SK-N-SH (cell line): ENCODE measurements around the gene FBXO15. TPM values are rescaled to one million over a fixed set of nuclear protein-coding genes. Genes with fewer than 3 reads are reported as not detected.

Experiments used
- CTCF ChIA-PET: fragments of 300-600, 350-600 bp; formaldehyde crosslinking; extraction: SDS; loops from one replicate; lab custom pipeline; 2021; lab: Yijun Ruan, JAX
- POLR2A ChIA-PET: fragments of 350-600 bp; sonication (Branson Sonifier 250); formaldehyde crosslinking; extraction: SDS; loops from one replicate; lab custom pipeline; 2020; ENCODE audit warnings: antibody characterized with exemption, inconsistent platforms; lab: Yijun Ruan, JAX
- DNase-seq: peaks from one replicate; pipeline ENCODE4 v3.0.0; 2012
- H2AFZ ChIP-seq: fragments of 200-600 bp; sonication (generic); 2 replicates; pipeline ENCODE4 v1.8.1; 2016; ENCODE audit warnings: antibody characterized with exemption, mild to moderate bottlenecking, low read depth
- H3F3A ChIP-seq: fragments of 200-600 bp; sonication (generic); replicated peaks from 2 replicates; pipeline ENCODE3; 2016; ENCODE audit warnings: antibody characterized with exemption, mild to moderate bottlenecking; ENCODE audit not compliant: insufficient read depth
- H3K27ac ChIP-seq, 2 experiments: fragments of 200-500 bp in 1 of 2; fragments of 200-600 bp in 1 of 2; sonication (Bioruptor generic) in 1 of 2; sonication (generic), shearing (Covaris generic) in 1 of 2; 2 replicates each; pipeline versions ENCODE4 v1.5.1 to v1.6.1; 2014 to 2016; ENCODE audit warnings: low read depth in 2 of 2, inconsistent platforms in 1 of 2, low read length in 1 of 2, mild to moderate bottlenecking in 1 of 2, mixed read lengths in 1 of 2
- H3K27me3 ChIP-seq: fragments of 200-600 bp; sonication (generic), shearing (Covaris generic); 2 replicates; pipeline ENCODE4 v1.6.1; 2016; ENCODE audit warnings: mixed run types; ENCODE audit not compliant: insufficient read depth
- H3K36me3 ChIP-seq, 2 experiments: fragments of 200-500 bp in 1 of 2; fragments of 200-600 bp in 1 of 2; sonication (Bioruptor generic) in 1 of 2; sonication (generic) in 1 of 2; replicated peaks in 1 of 2; 2 replicates each; pipeline versions ENCODE3 to v1.5.1; 2014 to 2016; ENCODE audit warnings: low read length in 1 of 2, mild to moderate bottlenecking in 1 of 2; ENCODE audit not compliant: insufficient read depth in 2 of 2, control insufficient read depth in 1 of 2
- H3K4me1 ChIP-seq, 2 experiments: fragments of 200-500 bp in 1 of 2; fragments of 200-600 bp in 1 of 2; sonication (Bioruptor generic) in 1 of 2; sonication (generic), shearing (Covaris generic) in 1 of 2; 2 replicates each; pipeline versions ENCODE4 v1.5.1 to v1.6.1; 2014 to 2016; ENCODE audit warnings: low read depth in 1 of 2, low read length in 1 of 2, mixed run types in 1 of 2; ENCODE audit not compliant: insufficient read depth in 2 of 2, control insufficient read depth in 1 of 2
- H3K4me2 ChIP-seq: fragments of 200-600 bp; sonication (generic), shearing (Covaris generic); 2 replicates; pipeline ENCODE4 v1.6.1; 2017; ENCODE audit warnings: mixed run types
- H3K4me3 ChIP-seq, 2 experiments: fragments of 200-500 bp in 1 of 2; fragments of 200-600 bp in 1 of 2; sonication (Bioruptor generic) in 1 of 2; sonication (generic), shearing (Covaris generic) in 1 of 2; 2 replicates each; pipeline versions ENCODE4 v1.5.1 to v1.8.1; 2014 to 2016; ENCODE audit warnings: low read depth in 2 of 2, inconsistent platforms in 1 of 2, low read length in 1 of 2, mild to moderate bottlenecking in 1 of 2, mixed read lengths in 1 of 2, moderate library complexity in 1 of 2
- H3K79me2 ChIP-seq: fragments of 200-600 bp; sonication (generic); 2 replicates; pipeline ENCODE4 v1.8.1; 2017; ENCODE audit warnings: mild to moderate bottlenecking; ENCODE audit not compliant: insufficient read depth
- H3K9ac ChIP-seq: fragments of 200-600 bp; sonication (generic); 2 replicates; pipeline ENCODE4 v1.6.1; 2017; ENCODE audit warnings: mixed run types
- H3K9me2 ChIP-seq: fragments of 200-600 bp; sonication (generic); 2 replicates; pipeline ENCODE4 v1.6.1; 2017; ENCODE audit warnings: mixed run types
- H3K9me3 ChIP-seq: fragments of 200-600 bp; sonication (generic); 2 replicates; pipeline ENCODE4 v1.6.1; 2017; ENCODE audit warnings: mixed run types, mild to moderate bottlenecking, moderate library complexity
- H4K20me1 ChIP-seq: fragments of 200-600 bp; sonication (generic); 2 replicates; pipeline ENCODE4 v1.6.1; 2017; ENCODE audit warnings: mild to moderate bottlenecking, mixed run types; ENCODE audit not compliant: insufficient read depth
- EZH2phosphoT487 ChIP-seq: fragments of 200-600 bp; sonication (generic); IDR thresholded peaks from 2 replicates; pipeline ENCODE4 v1.6.1; 2017; ENCODE audit warnings: low read depth, mixed run types, mild to moderate bottlenecking, antibody characterized with exemption, moderate library complexity, borderline replicate concordance
- FOSL2 ChIP-seq: IDR thresholded peaks from 2 replicates; pipeline ENCODE4 v1.4.0; 2012; ENCODE audit warnings: low read depth, mild to moderate bottlenecking, moderate library complexity, borderline replicate concordance
- GABPA ChIP-seq: IDR thresholded peaks from 2 replicates; pipeline ENCODE4 v1.4.0; 2012; ENCODE audit warnings: low read depth, mild to moderate bottlenecking
- IRF3 ChIP-seq: fragments of 150-350 bp; IDR thresholded peaks from 2 replicates; pipeline ENCODE4 v1.6.1; 2016; ENCODE audit warnings: mild to moderate bottlenecking, low read depth, low read length
- MAX ChIP-seq: IDR thresholded peaks from 2 replicates; pipeline ENCODE4 v1.4.0; 2012; ENCODE audit warnings: low read depth
- MXI1 ChIP-seq: IDR thresholded peaks from 2 replicates; pipeline ENCODE4 v1.6.1; 2012; ENCODE audit warnings: mild to moderate bottlenecking, low read depth, low read length, improper control_type of control experiment
- NRF1 ChIP-seq: IDR thresholded peaks from 2 replicates; pipeline ENCODE4 v1.6.1; 2012; ENCODE audit warnings: low read depth, mild to moderate bottlenecking, low read length
- PBX3 ChIP-seq: IDR thresholded peaks from 2 replicates; pipeline ENCODE4; 2012
- RCOR1 ChIP-seq: fragments of 150-350 bp; IDR thresholded peaks from 2 replicates; pipeline ENCODE4 v1.6.1; 2017; ENCODE audit warnings: antibody characterized with exemption, low read length
- REST ChIP-seq: IDR thresholded peaks from 2 replicates; pipeline ENCODE4 v1.6.1; 2012; ENCODE audit warnings: mild to moderate bottlenecking, low read depth, low read length, moderate library complexity
- SIN3A ChIP-seq: IDR thresholded peaks from 2 replicates; pipeline ENCODE4 v1.6.1; 2012; ENCODE audit warnings: low read depth, mild to moderate bottlenecking, low read length, moderate library complexity, borderline replicate concordance
- TEAD4 ChIP-seq: IDR thresholded peaks from 2 replicates; pipeline ENCODE4 v1.4.0; 2012; ENCODE audit warnings: mild to moderate bottlenecking, borderline replicate concordance; ENCODE audit not compliant: insufficient read depth
- YY1 ChIP-seq: IDR thresholded peaks from 2 replicates; pipeline ENCODE4 v1.4.0; 2012; ENCODE audit warnings: low read depth, mild to moderate bottlenecking
- WGBS: methylation state at CpG from one replicate; pipeline ENCODE4 v1.1.6; 2017; ENCODE audit warnings: low lambda C conversion rate; 5-methylcytosine and 5-hydroxymethylcytosine counted together
- polyA plus RNA-seq, 3 experiments: library from polyadenylated mRNA; depleted of rRNA; stranded (reverse); fragments of >200 nt; gene quantifications; 2 replicates each; pipeline ENCODE4 v1.2.3, GENCODE V29; 2012
- TF ChIP-seq, protein P1 (sequence below): IDR thresholded peaks from 2 replicates; pipeline ENCODE4 v1.4.0; 2012; ENCODE audit warnings: low read depth, borderline replicate concordance

The FBXO15 gene
- polyA plus RNA-seq, 1 of the 3 experiments (the other 2 are of a cell fraction), result 0.62 TPM

DNA sequence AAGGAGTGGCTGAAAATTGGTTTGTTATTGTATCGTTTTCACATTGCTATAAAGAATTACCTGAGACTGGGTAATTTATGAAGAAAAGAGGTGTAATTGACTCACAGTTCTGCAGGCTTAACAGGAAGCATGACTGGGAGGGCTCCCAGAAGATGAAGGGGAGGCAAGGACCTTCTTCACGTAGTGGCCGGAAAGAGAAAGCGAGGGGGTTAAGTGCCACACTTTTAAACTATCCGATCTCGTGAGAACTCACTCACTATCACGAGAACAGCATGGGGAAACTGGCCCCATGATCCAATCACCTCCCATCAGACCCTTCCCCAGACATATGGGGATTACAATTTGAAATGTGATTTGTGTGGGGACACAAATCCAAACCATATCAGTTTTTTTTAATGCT, 81.6 kb downstream of the FBXO15 start:
- Histone ChIP-seq H3K4me2 (no peak overlapping the region), H2AFZ (no peak overlapping the region), H3F3A (no peaks in the 10 kb centered on the region), H3K9me3 (no peaks in the 10 kb centered on the region), H3K27me3 (peaks cover 14% of the 10 kb centered on the region; the same call in 1 of the 2 replicates), H3K79me2 (no peaks in the 10 kb centered on the region), H3K9me2 (no peaks in the 10 kb centered on the region), H4K20me1 (no peaks in the 10 kb centered on the region), H3K27ac (no peak overlapping the region), H3K4me1 (no peaks in the 10 kb centered on the region), H3K36me3 (no peaks in the 10 kb centered on the region), H3K9ac (no peak overlapping the region), H3K4me3 (no peak overlapping the region)
- no peak for DNase-seq
- POLR2A ChIA-PET, result no interaction called here
- TF ChIP-seq YY1, result no peak
- TF ChIP-seq NRF1, result no peak
- TF ChIP-seq TEAD4, result no peak
- TF ChIP-seq, protein P1, sequence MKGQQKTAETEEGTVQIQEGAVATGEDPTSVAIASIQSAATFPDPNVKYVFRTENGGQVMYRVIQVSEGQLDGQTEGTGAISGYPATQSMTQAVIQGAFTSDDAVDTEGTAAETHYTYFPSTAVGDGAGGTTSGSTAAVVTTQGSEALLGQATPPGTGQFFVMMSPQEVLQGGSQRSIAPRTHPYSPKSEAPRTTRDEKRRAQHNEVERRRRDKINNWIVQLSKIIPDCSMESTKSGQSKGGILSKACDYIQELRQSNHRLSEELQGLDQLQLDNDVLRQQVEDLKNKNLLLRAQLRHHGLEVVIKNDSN, result no peak
- TF ChIP-seq RCOR1, result no peak
- no peak for TF ChIP-seq FOSL2
- TF ChIP-seq IRF3, result no peak
- TF ChIP-seq MAX, result no peak
- 13% methylated on average over 7 of the region's 7 CpGs for WGBS
- CTCF ChIA-PET, result no interaction called here

DNA sequence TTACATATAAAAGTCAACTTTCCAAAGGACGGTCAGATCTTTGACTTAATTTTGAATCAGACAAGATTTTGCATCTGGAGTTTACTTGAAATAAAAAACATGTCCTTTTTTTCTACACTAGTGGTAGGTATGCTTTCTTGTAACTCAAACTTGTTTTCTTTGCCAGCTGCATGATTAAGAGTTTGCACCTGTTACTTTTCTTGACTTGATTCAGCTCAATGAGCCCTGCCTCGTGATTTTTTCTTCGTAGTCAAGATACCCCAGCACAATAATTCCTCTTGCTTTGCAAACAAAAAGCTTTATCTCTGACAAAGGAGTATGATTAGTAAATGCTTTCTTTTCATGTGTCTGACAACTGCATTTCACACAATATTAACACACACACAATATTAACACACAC, 82.3 kb downstream of the FBXO15 start:
- no peaks in the 10 kb centered on the region for H3K4me1 ChIP-seq

More for the DNA sequence above, 82.3 kb downstream of the FBXO15 start:
- ChIA-PET POLR2A (no interaction called here), CTCF (interaction anchor here (1.5 kb wide), 1 partner anchor 277 kb away, joined by 5 read pairs; no protein-coding TSS in a partner anchor)
- H3K4me3 ChIP-seq, result no peak overlapping the region
- no peak overlapping the region for H3K4me2 ChIP-seq
- 3% methylated on average over 3 of the region's 3 CpGs for WGBS
- no peak overlapping the region for H2AFZ ChIP-seq
- H4K20me1 ChIP-seq, result no peaks in the 10 kb centered on the region
- H3K9ac ChIP-seq, result no peak overlapping the region
- H3K9me2 ChIP-seq, result no peaks in the 10 kb centered on the region
- H3K27ac ChIP-seq, result no peak overlapping the region
- H3F3A ChIP-seq, result no peaks in the 10 kb centered on the region
- H3K79me2 ChIP-seq, result no peaks in the 10 kb centered on the region
- TF ChIP-seq YY1 (no peak), SIN3A (no peak), MXI1 (no peak), PBX3 (no peak), REST (no peak), TEAD4 (no peak), EZH2phosphoT487 (no peak), GABPA (no peak), NRF1 (no peak), FOSL2 (no peak)
- no peaks in the 10 kb centered on the region for H3K36me3 ChIP-seq
- DNase-seq, result no peak
- no peaks in the 10 kb centered on the region for H3K9me3 ChIP-seq
- H3K27me3 ChIP-seq, result peaks cover 11% of the 10 kb centered on the region; the same call in 1 of the 2 replicates
